MCF 10A (cell line): ENCODE data around the gene CAMTA1. TPM values are rescaled to one million over a fixed set of nuclear protein-coding genes. Genes with fewer than 3 reads are reported as not detected.

Experiments used
- BruUV-seq: library from RNA; stranded (reverse); fragments of 400-500 nt; replicated peaks from 2 replicates; lab custom pipeline; 2021; lab: Mats Ljungman, UMichigan
- CTCF ChIA-PET: fragments of 300-600 bp; sonication (Branson Sonifier 250); formaldehyde crosslinking; extraction: SDS; loops from one replicate; lab custom pipeline; 2021; ENCODE audit warnings: antibody characterized with exemption, inconsistent platforms; lab: Yijun Ruan, JAX
- POLR2A ChIA-PET: fragments of 300-600, 350-650 bp; sonication (Branson Sonifier 250); formaldehyde crosslinking; extraction: SDS; loops from one replicate; lab custom pipeline; 2020; ENCODE audit warnings: antibody characterized with exemption, inconsistent platforms; lab: Yijun Ruan, JAX
- DNase-seq: peaks from one replicate; pipeline ENCODE4 v3.0.0-alpha.2; 2018; ENCODE audit not compliant: unreplicated experiment
- H3K27ac Mint-ChIP-seq: one replicate; pipeline ENCODE4 v1.8.0; 2022; ENCODE audit warnings: mild to moderate bottlenecking, low read depth, mixed read lengths; ENCODE audit not compliant: unreplicated experiment
- H3K27me3 Mint-ChIP-seq: one replicate; pipeline ENCODE4 v1.8.0; 2022; ENCODE audit warnings: mixed read lengths; ENCODE audit not compliant: insufficient read depth, unreplicated experiment
- H3K36me3 Mint-ChIP-seq: one replicate; pipeline ENCODE4 v1.8.0; 2022; ENCODE audit warnings: mild to moderate bottlenecking, moderate library complexity, mixed read lengths; ENCODE audit not compliant: insufficient read depth, unreplicated experiment
- H3K4me1 Mint-ChIP-seq: one replicate; pipeline ENCODE4 v1.8.0; 2022; ENCODE audit warnings: mixed read lengths; ENCODE audit not compliant: insufficient read depth, unreplicated experiment
- H3K4me3 Mint-ChIP-seq: one replicate; pipeline ENCODE4 v1.8.0; 2022; ENCODE audit warnings: mild to moderate bottlenecking, moderate library complexity, mixed read lengths; ENCODE audit not compliant: unreplicated experiment
- H3K9me3 Mint-ChIP-seq: one replicate; pipeline ENCODE4 v1.8.0; 2022; ENCODE audit warnings: mixed read lengths; ENCODE audit not compliant: unreplicated experiment
- CTCF ChIP-seq: fragments of 200-600 bp; IDR thresholded peaks from one replicate; pipeline ENCODE4 v1.8.0; 2022; ENCODE audit warnings: antibody characterized with exemption, mild to moderate bottlenecking; ENCODE audit not compliant: unreplicated experiment
- intact Hi-C: fragments of 100-400 bp; cut with micrococcal nuclease; formaldehyde crosslinking; loops from 2 replicates; pipeline ENCODE4 v1.14.1; 2022
- total RNA-seq: library from RNA; stranded (reverse); gene quantifications from 2 replicates; pipeline ENCODE4 v1.2.3, GENCODE V29; 2022

CAMTA1 gene
- total RNA-seq, 1 experiment from 2014 or later, result 74.1 TPM

GRCh38 chr1:7669559-7670311, 884.5 kb downstream of the CAMTA1 start:
- BruUV-seq, result no TSS peak
- Mint-ChIP-seq H3K27me3 (peaks cover 12% of the 10 kb centered on the region), H3K36me3 (no peaks in the 10 kb centered on the region), H3K27ac (no peak overlapping the region), H3K4me1 (no peaks in the 10 kb centered on the region), H3K4me3 (peak overlapping the region; percentile 30), H3K9me3 (no peaks in the 10 kb centered on the region)
- ChIA-PET CTCF (interaction anchor here (0.6 to 21.2 kb wide), 45 partner anchors 9 to 825 kb away, joined by 3 to 646 read pairs (median 5); partner anchors contain the start of gene VAMP3), POLR2A (interaction anchor here (1.0 to 2.7 kb wide), 2 partner anchors 76 to 82 kb away, joined by 3 to 23 read pairs; no protein-coding TSS in a partner anchor)
- TF ChIP-seq CTCF, result peak; percentile 85
- intact Hi-C loops, result no loop called here
- DNase-seq, result peak; percentile 43

GRCh38 chr1:7670334-7671145, 885.3 kb downstream of the CAMTA1 start:
- Mint-ChIP-seq H3K27me3 (peaks cover 20% of the 10 kb centered on the region), H3K4me3 (peak overlapping the region; percentile 30), H3K4me1 (no peaks in the 10 kb centered on the region), H3K9me3 (no peaks in the 10 kb centered on the region), H3K36me3 (no peaks in the 10 kb centered on the region), H3K27ac (no peak overlapping the region)
- POLR2A ChIA-PET, result interaction anchor here (2.7 kb wide), 1 partner anchor 81 kb away, joined by 23 read pairs; no protein-coding TSS in a partner anchor
- BruUV-seq, result no TSS peak
- CTCF ChIA-PET, result interaction anchor here (0.6 to 21.2 kb wide), 24 partner anchors 8 to 826 kb away, joined by 3 to 646 read pairs (median 5); no protein-coding TSS in a partner anchor
- intact Hi-C loops, result no loop called here
- no peak for DNase-seq
- TF ChIP-seq CTCF, result no peak

- H3K27me3 Mint-ChIP-seq, result peaks cover 25% of the 10 kb centered on the region
- POLR2A ChIA-PET, result interaction anchor here (2.7 kb wide), 1 partner anchor 81 kb away, joined by 23 read pairs; no protein-coding TSS in a partner anchor
Measured at GRCh38 chr1:7671146-7671465, 885.9 kb downstream of the CAMTA1 start.

More at GRCh38 chr1:7671146-7671465, 885.9 kb downstream of the CAMTA1 start:
- no TSS peak for BruUV-seq
- H3K27ac Mint-ChIP-seq, result no peak overlapping the region
- no peak for DNase-seq
- H3K4me3 Mint-ChIP-seq, result no peak overlapping the region
- H3K36me3 Mint-ChIP-seq, result no peaks in the 10 kb centered on the region
- CTCF ChIA-PET, result interaction anchor here (0.7 to 21.2 kb wide), 6 partner anchors 19 to 233 kb away, joined by 3 to 646 read pairs (median 26); no protein-coding TSS in a partner anchor
- no peaks in the 10 kb centered on the region for H3K4me1 Mint-ChIP-seq
- intact Hi-C loops, result no loop called here
- no peaks in the 10 kb centered on the region for H3K9me3 Mint-ChIP-seq
- no peak for TF ChIP-seq CTCF
